Neuronal stem cell (in vitro differentiated cells): ENCODE data around the gene GBP5.

Source experiments
- DNase-seq: peaks from one replicate; pipeline ENCODE4 v3.0.0-alpha.2; 2013; ENCODE audit warnings: low spot score
- H2AFZ ChIP-seq: one replicate; pipeline ENCODE4 v1.6.1; 2013; ENCODE audit warnings: mild to moderate bottlenecking, low read length, inconsistent platforms
- H2AK5ac ChIP-seq: 2 replicates; pipeline ENCODE4 v1.6.1; 2013; ENCODE audit warnings: low read depth, mild to moderate bottlenecking, inconsistent platforms, low read length, moderate library complexity, mixed read lengths
- H2BK120ac ChIP-seq: 2 replicates; pipeline ENCODE4 v1.6.1; 2013; ENCODE audit warnings: low read depth, mild to moderate bottlenecking, inconsistent platforms, low read length, moderate library complexity, mixed read lengths
- H2BK12ac ChIP-seq: one replicate; pipeline ENCODE4 v1.6.1; 2013; ENCODE audit warnings: low read length, inconsistent platforms
- H2BK15ac ChIP-seq: 2 replicates; pipeline ENCODE4 v1.6.1; 2013; ENCODE audit warnings: mild to moderate bottlenecking, low read length, inconsistent platforms, mixed read lengths
- H2BK5ac ChIP-seq: one replicate; pipeline ENCODE4 v1.6.1; 2013; ENCODE audit warnings: inconsistent platforms, mild to moderate bottlenecking, low read length, moderate library complexity
- H3K14ac ChIP-seq: one replicate; pipeline ENCODE4 v1.6.1; 2013; ENCODE audit warnings: low read length, inconsistent platforms
- H3K18ac ChIP-seq: 2 replicates; pipeline ENCODE4 v1.6.1; 2013; ENCODE audit warnings: low read length, inconsistent platforms
- H3K23ac ChIP-seq: 2 replicates; pipeline ENCODE4 v1.6.1; 2013; ENCODE audit warnings: low read depth, mild to moderate bottlenecking, mixed read lengths, low read length, inconsistent platforms; ENCODE audit not compliant: poor library complexity
- H3K27ac ChIP-seq: replicated peaks from 3 replicates; pipeline ENCODE4 v1.5.1; 2013; ENCODE audit warnings: low read length, inconsistent platforms
- H3K27me3 ChIP-seq, 3 experiments: 2 replicates each; pipeline ENCODE4 v1.6.1; 2013; ENCODE audit warnings: low read length in 3 of 3, mild to moderate bottlenecking in 2 of 3, inconsistent platforms in 1 of 3, low read depth in 1 of 3, mixed read lengths in 1 of 3, moderate library complexity in 1 of 3; ENCODE audit not compliant: control insufficient read depth in 3 of 3, insufficient read depth in 3 of 3
- H3K36me3 ChIP-seq, 2 donors: replicated peaks in 1 of 2; 2 replicates each; pipeline ENCODE4 v1.6.1; 2013; ENCODE audit warnings: low read length in 2 of 2; ENCODE audit not compliant: control insufficient read depth in 2 of 2, insufficient read depth in 2 of 2
- H3K4ac ChIP-seq: 2 replicates; pipeline ENCODE4 v1.6.1; 2013; ENCODE audit warnings: inconsistent platforms, mild to moderate bottlenecking, low read length, moderate library complexity
- H3K4me1 ChIP-seq, 2 donors: 1 replicate in 1 of 2; 2 replicates in 1 of 2; pipeline ENCODE4 v1.6.1; 2013; ENCODE audit warnings: low read length in 2 of 2, low read depth in 1 of 2; ENCODE audit not compliant: control insufficient read depth in 2 of 2, insufficient read depth in 1 of 2
- H3K4me2 ChIP-seq: one replicate; pipeline ENCODE4 v1.6.1; 2013; ENCODE audit warnings: mild to moderate bottlenecking, low read length, inconsistent platforms; ENCODE audit not compliant: insufficient read depth, poor library complexity, severe bottlenecking
- H3K4me3 ChIP-seq, 2 donors: 2 replicates each; pipeline ENCODE4 v1.5.1; 2013; ENCODE audit warnings: low read length in 2 of 2, mild to moderate bottlenecking in 2 of 2, inconsistent platforms in 1 of 2, moderate library complexity in 1 of 2
- H3K79me1 ChIP-seq: one replicate; pipeline ENCODE4 v1.6.1; 2013; ENCODE audit warnings: low read depth, mild to moderate bottlenecking, inconsistent platforms, low read length, moderate library complexity
- H3K9ac ChIP-seq: one replicate; pipeline ENCODE4 v1.6.1; 2013; ENCODE audit warnings: mild to moderate bottlenecking, low read depth, low read length, inconsistent platforms; ENCODE audit not compliant: poor library complexity
- H3K9me3 ChIP-seq, 2 donors: replicated peaks in 1 of 2; 2 replicates each; pipeline versions ENCODE3 to v1.6.1; 2013; ENCODE audit warnings: low read length in 2 of 2, mild to moderate bottlenecking in 2 of 2, inconsistent platforms in 1 of 2, low read depth in 1 of 2, mixed read lengths in 1 of 2, moderate library complexity in 1 of 2; ENCODE audit not compliant: control insufficient read depth in 2 of 2, insufficient read depth in 1 of 2
- H4K8ac ChIP-seq: one replicate; pipeline ENCODE4 v1.6.1; 2013; ENCODE audit warnings: low read depth, mild to moderate bottlenecking, inconsistent platforms, low read length, moderate library complexity
- H4K91ac ChIP-seq: one replicate; pipeline ENCODE4 v1.6.1; 2013; ENCODE audit warnings: low read length, low read depth, mild to moderate bottlenecking, inconsistent platforms; ENCODE audit not compliant: poor library complexity
- WGBS, 2 donors: extraction: QIAGEN DNeasy Blood & Tissue Kit; methylation state at CpG; one replicate each; pipeline ENCODE4 v1.1.7; 2013; ENCODE audit warnings: missing lambda C conversion rate in 2 of 2, mixed read lengths in 1 of 2; ENCODE audit not compliant: insufficient read length in 2 of 2, insufficient replicate concordance in 1 of 2; ENCODE audit errors: extremely low coverage in 2 of 2; 5-methylcytosine and 5-hydroxymethylcytosine counted together

GBP5 gene

DNA sequence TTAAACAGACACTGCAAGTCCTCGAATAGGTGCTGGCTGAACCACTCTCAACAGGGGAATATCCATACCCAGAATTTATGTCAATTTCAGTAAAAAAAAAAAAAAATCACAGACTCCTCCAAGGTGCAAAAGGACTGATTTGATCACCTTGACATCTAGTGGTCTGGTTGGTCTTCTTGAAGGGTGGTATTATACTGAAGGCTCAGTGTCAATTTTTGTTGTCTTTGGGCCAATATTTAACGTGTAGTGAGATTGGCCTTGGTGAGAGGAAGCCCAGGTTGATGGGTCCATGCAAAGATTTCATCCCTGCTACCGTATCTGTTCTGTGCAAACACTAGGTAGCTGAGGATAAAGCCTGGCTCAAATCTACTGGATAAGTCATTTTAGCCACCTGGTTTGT lies 4.0 kb upstream of the GBP5 start:
- Histone ChIP-seq H2BK12ac (no peak overlapping the region), H2BK120ac (no peak overlapping the region), H3K18ac (no peak overlapping the region), H3K4me2 (no peak overlapping the region), H3K4me1 (no peaks in the 10 kb centered on the region), H3K4me3 (no peak overlapping the region), H2AFZ (no peak overlapping the region), H3K27me3 (no peaks in the 10 kb centered on the region), H3K36me3 (no peaks in the 10 kb centered on the region), H3K79me1 (no peaks in the 10 kb centered on the region), H3K9ac (no peak overlapping the region), H4K8ac (no peak overlapping the region), H3K23ac (no peak overlapping the region), H2BK5ac (no peak overlapping the region), H3K9me3 (no peaks in the 10 kb centered on the region), H3K27ac (no peak overlapping the region), H4K91ac (no peak overlapping the region), H3K4ac (no peak overlapping the region), H2BK15ac (no peak overlapping the region), H3K14ac (no peak overlapping the region), H2AK5ac (no peak overlapping the region)
- WGBS, 2 donors, result no CpG with 5 or more reads among the region's 3 CpGs
- no peak for DNase-seq

DNA sequence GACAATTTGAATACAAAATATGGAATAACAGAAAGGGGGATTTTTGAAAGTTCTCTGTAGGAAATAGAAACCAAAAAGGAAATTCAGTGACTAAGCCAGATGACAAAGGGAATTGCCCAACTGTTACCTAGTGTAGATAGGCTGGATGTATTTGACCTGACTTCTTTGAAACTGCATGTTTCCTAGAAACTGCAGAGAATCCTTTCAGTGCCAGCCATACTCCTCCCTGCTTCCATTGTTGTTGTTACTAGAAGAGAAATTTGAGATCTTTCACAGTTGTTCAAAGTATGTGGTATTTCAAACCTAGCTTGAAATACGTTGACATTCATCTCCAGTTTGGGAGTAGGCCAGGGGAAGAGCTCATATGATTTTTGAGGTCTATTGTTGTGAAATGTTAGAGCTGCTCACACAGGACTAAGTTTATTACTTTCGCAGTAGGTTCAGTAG lies 1.8 kb upstream of the GBP5 start:
- Histone ChIP-seq H2BK12ac (no peak overlapping the region), H2AFZ (no peak overlapping the region), H3K9me3 (no peaks in the 10 kb centered on the region), H3K27ac (no peak overlapping the region), H3K4ac (no peak overlapping the region), H3K14ac (no peak overlapping the region), H2AK5ac (no peak overlapping the region), H3K4me2 (no peak overlapping the region), H2BK5ac (no peak overlapping the region), H2BK15ac (no peak overlapping the region), H3K4me1 (no peaks in the 10 kb centered on the region), H3K79me1 (no peaks in the 10 kb centered on the region), H3K18ac (no peak overlapping the region), H3K4me3 (no peak overlapping the region), H2BK120ac (no peak overlapping the region), H4K91ac (no peak overlapping the region), H3K27me3 (no peaks in the 10 kb centered on the region), H4K8ac (no peak overlapping the region), H3K36me3 (no peaks in the 10 kb centered on the region), H3K23ac (no peak overlapping the region), H3K9ac (no peak overlapping the region)
- WGBS, 2 donors, result no CpG with 5 or more reads among the region's 2 CpGs
- no peak for DNase-seq

DNA sequence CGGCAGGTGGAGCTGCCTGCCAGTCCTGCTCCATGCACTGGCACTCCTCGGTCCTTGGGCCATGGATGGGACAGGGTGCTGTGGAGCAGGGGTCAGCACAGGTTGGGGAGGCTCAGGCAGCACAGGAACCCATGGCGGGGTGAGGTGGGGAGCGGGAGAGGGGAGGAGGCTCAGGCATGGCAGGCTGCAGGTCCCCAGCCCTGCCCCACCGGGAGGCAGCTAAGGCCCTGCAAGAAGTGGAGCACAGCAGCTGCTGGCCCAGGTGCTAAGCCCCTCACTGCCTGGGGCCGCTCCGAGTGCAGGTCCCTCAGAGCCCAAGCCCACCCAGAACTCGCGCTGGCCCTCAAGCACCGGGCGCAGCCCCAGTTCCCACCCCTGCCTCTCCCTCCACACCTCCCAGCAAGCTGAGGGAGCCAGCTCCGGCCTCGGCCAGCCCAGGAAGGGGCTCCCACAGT lies 691 bp upstream of the GBP5 start:
- no CpG with 5 or more reads among the region's 13 CpGs for WGBS, 2 donors

GRCh38 chr1:89271341-89272015 lies 1.2 kb downstream of the GBP5 start:
- H3K4me3 ChIP-seq, result no peak overlapping the region
- no peaks in the 10 kb centered on the region for H3K4me1 ChIP-seq
- H2BK12ac ChIP-seq, result no peak overlapping the region
- H4K91ac ChIP-seq, result no peak overlapping the region
- no peak overlapping the region for H2BK5ac ChIP-seq
- no peak overlapping the region for H4K8ac ChIP-seq
- no peak for DNase-seq
- no CpG with 5 or more reads among the region's 3 CpGs for WGBS, 2 donors
- H3K27ac ChIP-seq, result no peak overlapping the region
- H3K9ac ChIP-seq, result no peak overlapping the region
- no peaks in the 10 kb centered on the region for H3K79me1 ChIP-seq
- H3K18ac ChIP-seq, result no peak overlapping the region
- H2BK15ac ChIP-seq, result no peak overlapping the region
- H3K14ac ChIP-seq, result no peak overlapping the region
- H3K4me2 ChIP-seq, result no peak overlapping the region
- no peak overlapping the region for H2AK5ac ChIP-seq
- no peak overlapping the region for H2BK120ac ChIP-seq
- H3K27me3 ChIP-seq, result no peaks in the 10 kb centered on the region
- no peak overlapping the region for H2AFZ ChIP-seq
- H3K36me3 ChIP-seq, result no peaks in the 10 kb centered on the region
- no peak overlapping the region for H3K23ac ChIP-seq
- no peak overlapping the region for H3K4ac ChIP-seq
- no peaks in the 10 kb centered on the region for H3K9me3 ChIP-seq

More for the DNA sequence above, 691 bp upstream of the GBP5 start:
- Histone ChIP-seq H3K23ac (peak overlapping the region; percentile 62), H2BK15ac (no peak overlapping the region), H3K79me1 (no peaks in the 10 kb centered on the region), H3K27ac (no peak overlapping the region), H4K91ac (no peak overlapping the region), H3K36me3 (no peaks in the 10 kb centered on the region), H4K8ac (no peak overlapping the region), H3K4ac (no peak overlapping the region), H3K9ac (no peak overlapping the region), H2BK12ac (no peak overlapping the region), H2BK120ac (no peak overlapping the region), H3K4me3 (no peak overlapping the region), H2AFZ (no peak overlapping the region), H2AK5ac (no peak overlapping the region), H2BK5ac (no peak overlapping the region), H3K14ac (no peak overlapping the region), H3K9me3 (no peaks in the 10 kb centered on the region), H3K27me3 (no peaks in the 10 kb centered on the region), H3K4me1 (no peaks in the 10 kb centered on the region), H3K18ac (peak overlapping the region; percentile 74), H3K4me2 (no peak overlapping the region)
- DNase-seq, result no peak
